DND-41 (cell line): ENCODE data around the gene HIGD1A.

ENCODE experiments used
- CTCF ChIP-seq: IDR thresholded peaks from 2 replicates; pipeline ENCODE4 v1.5.1; 2012; ENCODE audit warnings: borderline replicate concordance, low read length, moderate library complexity, mild to moderate bottlenecking; ENCODE audit not compliant: poor library complexity, severe bottlenecking; ENCODE audit errors: extremely low read depth
- EZH2 ChIP-seq: IDR thresholded peaks from 3 replicates; pipeline ENCODE4 v1.6.1; 2012; ENCODE audit warnings: borderline replicate concordance, low read depth, mild to moderate bottlenecking, moderate library complexity, low read length, inconsistent platforms; ENCODE audit not compliant: severe bottlenecking

- no peak for TF ChIP-seq CTCF
- no peak for TF ChIP-seq EZH2
These were observed 56.7 kb downstream of the HIGD1A start for GRCh38 chr3:42747581-42747980.
